K562 (cell line): ENCODE results near the gene ZNF587. TPM values are rescaled to one million over a fixed set of nuclear protein-coding genes. Genes with fewer than 3 reads are reported as not detected.

Source experiments
- ATAC-seq: fragments of 200-7000 bp; cut with Tn5 transposase; 3 replicates; pipeline ENCODE4 v1.9.1; 2020; ENCODE audit warnings: moderate library complexity
- BruUV-seq: library from RNA; stranded (reverse); fragments of 400-500 nt; replicated peaks from 2 replicates; lab custom pipeline; 2021; lab: Mats Ljungman, UMichigan
- CTCF ChIA-PET: fragments of 300-600 bp; formaldehyde crosslinking; extraction: SDS; loops from one replicate; lab custom pipeline; 2021; ENCODE audit warnings: low intra/inter-chr PET ratio; lab: Yijun Ruan, JAX
- POLR2A ChIA-PET: fragments of 300-600, 350-650 bp; sonication (Branson Sonifier 250); formaldehyde crosslinking; extraction: SDS; loops from one replicate; lab custom pipeline; 2021; ENCODE audit warnings: antibody characterized with exemption, inconsistent platforms; lab: Yijun Ruan, JAX
- DNase-seq, 4 experiments: peaks; one replicate each; pipeline versions ENCODE4 v3.0.0 to v3.0.0-alpha.2; 2011 to 2018; ENCODE audit warnings: low spot score in 3 of 4, mixed read lengths in 3 of 4; ENCODE audit errors: extremely low read depth in 1 of 4
- FAIRE-seq: peaks from 2 replicates; lab custom pipeline; 2011; peaks lifted over from hg19 to GRCh38; lab: Jason Lieb, UNC
- H2AFZ ChIP-seq: 2 replicates; pipeline ENCODE4 v1.6.0; 2011; ENCODE audit warnings: low read depth, low read length, control low read depth, inconsistent platforms
- H3K27ac ChIP-seq: fragments of 200-600 bp; 3 replicates; pipeline ENCODE4 v1.8.0; 2011; ENCODE audit warnings: low read depth, mild to moderate bottlenecking, control low read depth, inconsistent platforms, low read length, moderate library complexity, mixed read lengths; ENCODE audit errors: extremely low read depth
- H3K27me3 ChIP-seq, 2 experiments: fragments of 300-600 bp in 1 of 2; 2 replicates in 1 of 2; 3 replicates in 1 of 2; pipeline versions ENCODE4 v1.6.0 to v1.8.0; 2011; ENCODE audit warnings: inconsistent platforms in 2 of 2, low read length in 2 of 2, mild to moderate bottlenecking in 1 of 2, mixed read lengths in 1 of 2, moderate library complexity in 1 of 2; ENCODE audit not compliant: control insufficient read depth in 2 of 2, insufficient read depth in 2 of 2
- H3K36me3 ChIP-seq: fragments of 300-600 bp; 3 replicates; pipeline ENCODE4 v1.8.0; 2011; ENCODE audit warnings: mild to moderate bottlenecking, low read length, inconsistent platforms; ENCODE audit not compliant: control insufficient read depth, insufficient read depth
- H3K4me1 ChIP-seq, 2 experiments: fragments of 200-600 bp in 1 of 2; replicated peaks in 1 of 2; 2 replicates in 1 of 2; 3 replicates in 1 of 2; pipeline versions ENCODE4 v1.5.1 to v1.8.0; 2011; ENCODE audit warnings: inconsistent platforms in 2 of 2, low read length in 2 of 2, mild to moderate bottlenecking in 1 of 2, mixed read lengths in 1 of 2, moderate library complexity in 1 of 2; ENCODE audit not compliant: control insufficient read depth in 2 of 2, insufficient read depth in 2 of 2
- H3K4me2 ChIP-seq: 2 replicates; pipeline ENCODE4 v1.6.1; 2011; ENCODE audit warnings: low read length, control low read depth, inconsistent platforms, mixed read lengths; ENCODE audit not compliant: insufficient read depth
- H3K4me3 ChIP-seq: fragments of 200-600 bp; sonication (generic), shearing (Covaris generic); 2 replicates; pipeline ENCODE4 v1.5.1; 2016; ENCODE audit warnings: control low read depth, inconsistent platforms
- H3K79me2 ChIP-seq: fragments of 200-600 bp; 3 replicates; pipeline ENCODE4 v1.8.0; 2011; ENCODE audit warnings: low read length, inconsistent platforms; ENCODE audit not compliant: control insufficient read depth, insufficient read depth
- H3K9ac ChIP-seq, 2 experiments: 2 replicates each; pipeline versions ENCODE4 v1.6.0 to v1.6.1; 2011; ENCODE audit warnings: low read depth in 2 of 2, low read length in 2 of 2, control low read depth in 1 of 2, inconsistent platforms in 1 of 2, mild to moderate bottlenecking in 1 of 2, mixed read lengths in 1 of 2; ENCODE audit not compliant: insufficient read depth in 1 of 2
- H3K9me1 ChIP-seq: one replicate; pipeline ENCODE4 v1.6.0; 2011; ENCODE audit warnings: inconsistent platforms, mild to moderate bottlenecking, low read length, moderate library complexity; ENCODE audit not compliant: control insufficient read depth, insufficient read depth
- H3K9me3 ChIP-seq: replicated peaks from 2 replicates; pipeline ENCODE4 v1.5.1; 2011; ENCODE audit warnings: low read depth, low read length, inconsistent platforms; ENCODE audit not compliant: control insufficient read depth, insufficient read depth
- H4K20me1 ChIP-seq: replicated peaks from 2 replicates; pipeline ENCODE4 v1.6.1; 2011; ENCODE audit warnings: low read length, inconsistent platforms, mixed read lengths; ENCODE audit not compliant: control insufficient read depth, insufficient read depth
- DLX4 ChIP-seq: fragments of 250-450 bp; sonication (Bioruptor Pico); IDR thresholded peaks from 2 replicates; pipeline ENCODE4 v1.6.1; 2021; ENCODE audit warnings: mild to moderate bottlenecking
- RFX5 ChIP-seq: IDR thresholded peaks from 2 replicates; pipeline ENCODE4 v1.6.1; 2011; ENCODE audit warnings: low read depth, mild to moderate bottlenecking, improper control_type of control experiment, low read length
- ZBED1 ChIP-seq: IDR thresholded peaks from 2 replicates; pipeline ENCODE4 v1.6.1; 2014
- ZNF217 ChIP-seq: sonication (generic); formaldehyde crosslinking; IDR thresholded peaks from 2 replicates; pipeline ENCODE4 v1.8.0; 2022; ENCODE audit warnings: mild to moderate bottlenecking, missing genetic modification reagents
- ZNF655 ChIP-seq: fragments of 250-450 bp; sonication (Bioruptor Pico); IDR thresholded peaks from 2 replicates; pipeline ENCODE4 v1.5.0; 2021
- ZNF707 ChIP-seq: fragments of 250-450 bp; sonication (Bioruptor Pico); conservative IDR thresholded peaks from 2 replicates; pipeline ENCODE4 v1.8.0; 2022; ENCODE audit warnings: inconsistent platforms, mild to moderate bottlenecking, moderate library complexity
- ZNF717 ChIP-seq: fragments of 250-450 bp; sonication (Bioruptor Pico); IDR thresholded peaks from 2 replicates; pipeline ENCODE4 v1.5.0; 2021
- WGBS: fragments of 100-300 bp; shearing (Covaris generic); methylation state at CpG from one replicate; pipeline ENCODE4 v1.1.6; 2016; ENCODE audit warnings: low coverage, mixed read lengths; ENCODE audit not compliant: insufficient coverage; ENCODE audit errors: missing lambda C conversion rate; 5-methylcytosine and 5-hydroxymethylcytosine counted together
- in situ Hi-C: fragments of 300-500 bp; cut with MboI; formaldehyde crosslinking; loops from 4 replicates; pipeline ENCODE4 v1.15.0; 2018; ENCODE audit warnings: inconsistent platforms, mixed read lengths
- intact Hi-C: fragments of 100-400 bp; cut with micrococcal nuclease; formaldehyde crosslinking; loops from 2 replicates; pipeline ENCODE4 v1.14.2; 2022
- polyA plus RNA-seq, 8 experiments: library from polyadenylated mRNA; depleted of rRNA in 4 of 8; stranded (reverse) in 5 of 8; unstranded in 3 of 8; fragments of >200 nt; fragmentation: Nextera tagmentation in 2 of 8; fragmentation: Illumina TruSeq in 1 of 8; extraction: Ambion mirVana in 2 of 8; extraction: Trizol in 1 of 8; gene quantifications; 2 replicates each; pipeline versions ENCODE4 v1.2.1 to v1.2.3, GENCODE V29; 2011 to 2014; ENCODE audit warnings: inconsistent platforms in 1 of 8, missing spikeins in 1 of 8
- total RNA-seq, 7 experiments: library from RNA; depleted of rRNA in 6 of 7; stranded (reverse); fragments of >200 nt in 6 of 7; fragmentation: Illumina TruSeq in 2 of 7; extraction: Trizol in 2 of 7; gene quantifications; 2 replicates each; pipeline versions ENCODE4 v1.2.1 to v1.2.3, GENCODE V29; 2011 to 2021; ENCODE audit warnings: low replicate concordance in 1 of 7

The ZNF587 gene
- total and polyA plus RNA-seq, 9 of the 15 experiments (the other 6 are each of a cell fraction or from before 2014, with no cell fraction given), result 3.2 to 42.0 (median 24.9) TPM

GRCh38 chr19:57886046-57886445, 36.4 kb downstream of the ZNF587 start:
- Histone ChIP-seq H4K20me1 (no peaks in the 10 kb centered on the region), H3K4me2 (no peak overlapping the region), H3K4me1 (peaks cover 0 to 5% of the 10 kb centered on the region in 2 experiments; a peak in 2 of 5 replicates), H3K36me3 (no peaks in the 10 kb centered on the region), H3K27ac (no peak overlapping the region), H3K4me3 (no peak overlapping the region), H3K9ac (no peak overlapping the region), H3K9me1 (no peaks in the 10 kb centered on the region), H3K27me3 (no peaks in the 10 kb centered on the region), H3K9me3 (peaks cover 4% of the 10 kb centered on the region), H3K79me2 (no peaks in the 10 kb centered on the region), H2AFZ (no peak overlapping the region)
- ChIA-PET CTCF (no interaction called here), POLR2A (no interaction called here)
- WGBS, result 7% methylated on average over 3 of the region's 3 CpGs
- no TSS peak for BruUV-seq
- TF ChIP-seq ZBED1 (no peak), ZNF217 (CRISPR knock-in tag) (no peak), RFX5 (no peak), ZNF707 (CRISPR knock-in tag) (no peak), DLX4 (CRISPR knock-in tag) (no peak), ZNF717 (CRISPR knock-in tag) (no peak), ZNF655 (CRISPR knock-in tag) (no peak)
- DNase-seq, result no peak
- in situ Hi-C loops (no loop called here), intact Hi-C loops (no loop called here)
- ATAC-seq, result no peak
- FAIRE-seq, result no peak
